Brain microvascular endothelial cell (primary cell): ENCODE measurements around the gene LRMDA.

ENCODE experiments used
- DNase-seq: peaks from one replicate; pipeline ENCODE4 v3.0.0-alpha.2; 2020
- H3K27ac ChIP-seq: fragments of 250-450 bp; sonication (Bioruptor Pico); 2 replicates; pipeline ENCODE4 v1.5.1; 2020; ENCODE audit warnings: mild to moderate bottlenecking, moderate library complexity
- H3K27me3 ChIP-seq: fragments of 250-450 bp; sonication (Bioruptor Pico); replicated peaks from 2 replicates; pipeline ENCODE4 v1.5.1; 2020; ENCODE audit warnings: mild to moderate bottlenecking
- H3K36me3 ChIP-seq: fragments of 250-450 bp; sonication (Bioruptor Pico); replicated peaks from 2 replicates; pipeline ENCODE4 v1.5.1; 2020; ENCODE audit warnings: mild to moderate bottlenecking
- H3K4me3 ChIP-seq: 2 replicates; pipeline ENCODE4 v1.5.1; 2011; ENCODE audit warnings: low read depth, mild to moderate bottlenecking, control low read depth, low read length, moderate library complexity
- in situ Hi-C: cut with HindIII; loops from 2 replicates; pipeline ENCODE4 v1.10.0; 2017; ENCODE audit warnings: low sequenced_read_pairs, low pct_ligation_motif_present
- TF ChIP-seq, protein P1 (sequence below): IDR thresholded peaks from 2 replicates; pipeline ENCODE4 v1.5.1; 2011; ENCODE audit warnings: low read depth, mild to moderate bottlenecking, moderate library complexity, low read length, control low read depth, inconsistent platforms; ENCODE audit errors: missing control alignments

Gene LRMDA

DNA sequence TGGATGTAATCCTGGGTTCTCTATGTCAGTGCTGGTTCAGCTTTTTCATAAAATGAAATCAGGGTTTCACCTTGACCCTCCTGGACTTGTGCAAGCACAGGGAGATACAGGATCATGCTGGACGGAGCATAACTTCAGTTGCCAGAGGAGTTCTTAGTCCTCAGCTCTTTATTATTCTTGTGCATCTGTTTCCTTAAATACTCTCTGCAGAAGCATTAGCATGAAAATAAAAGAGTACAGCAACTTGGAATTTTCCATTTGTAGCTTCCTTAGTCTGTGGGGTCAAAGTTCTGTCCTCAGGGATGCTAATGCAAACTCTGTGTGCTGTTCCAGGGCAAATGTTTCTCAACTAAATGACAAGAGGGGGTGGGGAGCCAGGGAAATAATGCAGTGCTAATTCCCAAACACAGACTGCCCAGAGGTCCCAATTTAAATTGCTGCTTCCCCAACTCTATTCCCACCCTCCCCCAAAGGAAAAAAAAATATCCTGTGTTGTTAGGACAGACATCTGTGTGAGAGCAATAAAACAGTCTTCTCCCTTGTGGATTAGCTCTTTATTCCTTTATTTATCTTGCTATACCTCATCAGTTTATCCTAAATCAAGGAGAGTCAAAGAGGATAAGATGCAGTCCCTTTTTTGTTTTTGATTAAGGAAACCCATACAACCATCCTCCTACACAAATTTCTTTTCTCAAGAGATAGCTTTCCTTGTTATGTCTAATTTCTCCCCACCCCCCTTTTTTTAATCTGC, 905.0 kb downstream of the LRMDA start:
- no peak overlapping the region for H3K4me3 ChIP-seq
- TF ChIP-seq, protein P1, sequence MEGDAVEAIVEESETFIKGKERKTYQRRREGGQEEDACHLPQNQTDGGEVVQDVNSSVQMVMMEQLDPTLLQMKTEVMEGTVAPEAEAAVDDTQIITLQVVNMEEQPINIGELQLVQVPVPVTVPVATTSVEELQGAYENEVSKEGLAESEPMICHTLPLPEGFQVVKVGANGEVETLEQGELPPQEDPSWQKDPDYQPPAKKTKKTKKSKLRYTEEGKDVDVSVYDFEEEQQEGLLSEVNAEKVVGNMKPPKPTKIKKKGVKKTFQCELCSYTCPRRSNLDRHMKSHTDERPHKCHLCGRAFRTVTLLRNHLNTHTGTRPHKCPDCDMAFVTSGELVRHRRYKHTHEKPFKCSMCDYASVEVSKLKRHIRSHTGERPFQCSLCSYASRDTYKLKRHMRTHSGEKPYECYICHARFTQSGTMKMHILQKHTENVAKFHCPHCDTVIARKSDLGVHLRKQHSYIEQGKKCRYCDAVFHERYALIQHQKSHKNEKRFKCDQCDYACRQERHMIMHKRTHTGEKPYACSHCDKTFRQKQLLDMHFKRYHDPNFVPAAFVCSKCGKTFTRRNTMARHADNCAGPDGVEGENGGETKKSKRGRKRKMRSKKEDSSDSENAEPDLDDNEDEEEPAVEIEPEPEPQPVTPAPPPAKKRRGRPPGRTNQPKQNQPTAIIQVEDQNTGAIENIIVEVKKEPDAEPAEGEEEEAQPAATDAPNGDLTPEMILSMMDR, result no peak
- H3K27ac ChIP-seq, result no peak overlapping the region
- DNase-seq, result no peak
- no peaks in the 10 kb centered on the region for H3K27me3 ChIP-seq
- in situ Hi-C loops, result no loop called here
- no peaks in the 10 kb centered on the region for H3K36me3 ChIP-seq

DNA sequence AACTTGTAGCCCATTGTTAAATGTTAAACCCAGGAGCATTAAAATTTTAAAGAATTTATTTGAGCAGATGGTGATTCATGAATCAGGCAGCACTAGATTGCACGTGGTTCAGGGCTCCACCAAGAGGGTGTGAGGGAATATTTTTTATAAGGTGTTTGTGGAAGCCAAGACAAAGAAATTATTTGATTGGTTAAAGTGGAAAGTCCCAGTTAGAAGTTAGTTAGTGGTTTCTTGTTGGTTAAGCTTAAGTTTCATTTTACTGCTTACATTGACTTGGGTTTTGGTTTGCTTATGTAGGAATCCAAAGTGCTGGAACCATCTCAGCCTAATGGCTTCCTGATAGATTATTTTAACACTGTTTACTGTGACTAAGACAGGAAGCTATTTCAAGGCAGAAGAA, 906.2 kb downstream of the LRMDA start:
- Histone ChIP-seq H3K4me3 (no peak overlapping the region), H3K36me3 (no peaks in the 10 kb centered on the region), H3K27me3 (no peaks in the 10 kb centered on the region), H3K27ac (no peak overlapping the region)
- peak; percentile 29 for DNase-seq
- TF ChIP-seq, protein P1, result no peak
- in situ Hi-C loops, result no loop called here

DNA sequence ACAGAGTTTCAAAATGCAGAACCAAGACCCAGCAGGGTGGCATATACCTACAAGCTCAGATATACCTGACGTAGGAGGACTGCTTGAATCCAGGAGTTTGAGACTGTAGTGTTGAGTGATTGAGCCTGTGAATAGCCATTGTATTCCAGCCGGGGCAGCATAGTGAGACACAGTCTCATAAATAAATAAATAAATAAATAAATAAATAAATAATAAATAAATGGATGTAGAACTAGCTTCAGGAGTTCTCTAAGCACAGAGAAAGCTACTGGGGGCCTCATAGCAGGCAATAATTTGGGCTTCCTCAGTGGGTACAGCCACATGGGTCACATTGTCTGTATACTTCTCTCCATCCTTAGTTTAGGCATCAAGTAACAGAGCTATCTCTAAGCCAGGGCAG, 906.8 kb downstream of the LRMDA start:
- Histone ChIP-seq H3K36me3 (no peaks in the 10 kb centered on the region), H3K27me3 (no peaks in the 10 kb centered on the region), H3K4me3 (no peak overlapping the region), H3K27ac (no peak overlapping the region)
- TF ChIP-seq, protein P1, result no peak
- in situ Hi-C loops, result no loop called here
- DNase-seq, result no peak

DNA sequence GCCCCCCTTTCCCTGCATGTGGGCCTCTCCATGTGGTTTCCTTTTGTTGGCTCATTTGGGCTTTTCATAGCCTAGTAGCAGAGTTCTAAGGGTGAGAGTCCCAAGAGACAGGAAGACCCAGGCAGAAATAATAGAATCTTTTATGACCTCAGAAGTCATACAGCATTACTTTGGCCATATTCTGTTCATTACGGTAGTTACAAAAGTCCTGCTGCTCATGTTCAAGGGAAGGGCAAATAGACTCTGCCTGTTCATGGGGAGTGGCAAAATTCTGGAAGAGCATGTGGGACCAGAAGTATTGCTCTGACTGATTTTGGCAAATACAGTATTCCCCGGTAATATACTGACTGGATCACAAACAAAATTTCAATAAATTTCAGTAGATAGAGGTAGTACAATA, 910.3 kb downstream of the LRMDA start:
- Histone ChIP-seq H3K27me3 (no peaks in the 10 kb centered on the region), H3K4me3 (no peak overlapping the region), H3K27ac (no peak overlapping the region), H3K36me3 (no peaks in the 10 kb centered on the region)
- TF ChIP-seq, protein P1, result no peak
- in situ Hi-C loops, result no loop called here
- DNase-seq, result no peak

DNA sequence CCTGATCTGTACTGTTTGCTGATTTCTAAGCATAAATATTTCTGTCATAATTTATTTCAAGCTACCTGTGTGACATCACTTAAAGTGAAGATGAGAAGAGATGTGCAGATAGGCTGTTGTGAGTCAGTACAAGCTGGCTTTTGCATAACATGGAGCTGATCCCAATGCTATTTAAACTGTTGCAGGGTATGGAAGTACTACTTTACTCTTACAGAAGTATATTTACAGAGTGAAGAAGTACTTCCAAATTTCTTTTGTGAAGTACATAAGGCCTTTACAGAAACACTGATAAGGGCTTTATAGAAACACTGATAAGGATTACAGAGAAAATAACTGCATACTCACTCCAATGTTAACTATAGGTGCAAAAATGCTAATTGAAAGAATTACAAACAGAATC, 911.6 kb downstream of the LRMDA start:
- TF ChIP-seq, protein P1, result no peak
- in situ Hi-C loops, result no loop called here
- H3K27ac ChIP-seq, result no peak overlapping the region
- H3K4me3 ChIP-seq, result no peak overlapping the region
- DNase-seq, result no peak
- H3K27me3 ChIP-seq, result no peaks in the 10 kb centered on the region
- H3K36me3 ChIP-seq, result no peaks in the 10 kb centered on the region

DNA sequence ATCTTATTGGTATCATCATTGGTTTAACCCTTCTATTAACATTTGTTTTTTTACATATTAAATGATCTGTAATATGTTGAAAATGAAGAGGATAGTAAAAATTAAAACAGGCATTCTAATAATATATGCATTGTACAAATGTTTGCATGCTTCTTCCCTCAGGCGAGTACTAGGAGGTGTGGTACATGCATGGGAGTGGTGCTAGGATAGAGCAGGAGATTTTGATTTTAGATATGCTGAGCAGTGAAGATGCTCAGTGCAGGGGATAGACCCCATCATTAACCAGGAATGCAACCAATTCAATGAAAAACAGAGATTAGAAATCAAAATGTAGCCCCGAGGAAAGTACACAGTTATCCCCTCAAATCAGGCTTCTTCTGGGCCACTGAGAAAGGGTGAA, 916.4 kb downstream of the LRMDA start:
- Histone ChIP-seq H3K36me3 (no peaks in the 10 kb centered on the region), H3K4me3 (no peak overlapping the region), H3K27me3 (no peaks in the 10 kb centered on the region), H3K27ac (no peak overlapping the region)
- no peak for DNase-seq
- in situ Hi-C loops, result no loop called here
- TF ChIP-seq, protein P1, result no peak
